Caco-2 (cell line): ENCODE measurements around the gene SHE. TPM values are rescaled to one million over a fixed set of nuclear protein-coding genes. Genes with fewer than 3 reads are reported as not detected.

ENCODE experiments used
- BruUV-seq: library from RNA; stranded (reverse); fragments of 400-500 nt; replicated peaks from 2 replicates; lab custom pipeline; 2021; lab: Mats Ljungman, UMichigan
- CTCF ChIA-PET: fragments of 300-600 bp; sonication (Branson Sonifier 250); formaldehyde crosslinking; loops from one replicate; lab custom pipeline; 2022; ENCODE audit warnings: antibody characterized with exemption; lab: Charles Lee
- POLR2A ChIA-PET: fragments of 300-600 bp; sonication (Branson Sonifier 250); formaldehyde crosslinking; loops from one replicate; lab custom pipeline; 2022; ENCODE audit warnings: antibody characterized with exemption; lab: Charles Lee
- DNase-seq, 2 experiments: peaks; one replicate each; pipeline versions ENCODE4 v3.0.0 to v3.0.0-alpha.2; 2020 to 2022
- H3K27me3 ChIP-seq: replicated peaks from 2 replicates; pipeline ENCODE4 v1.6.0; 2011; ENCODE audit warnings: low read length; ENCODE audit not compliant: control insufficient read depth, insufficient read depth
- H3K36me3 ChIP-seq: 2 replicates; pipeline ENCODE4 v1.5.1; 2011; ENCODE audit warnings: low read length; ENCODE audit not compliant: control insufficient read depth, insufficient read depth
- H3K4me1 ChIP-seq: fragments of 250-450 bp; sonication (Bioruptor Pico); 2 replicates; pipeline ENCODE4 v1.5.1; 2020; ENCODE audit warnings: mild to moderate bottlenecking
- H3K4me3 ChIP-seq: 2 replicates; pipeline ENCODE4 v1.5.1; 2011; ENCODE audit warnings: low read depth, mild to moderate bottlenecking, control low read depth, low read length
- H3K9me3 ChIP-seq: fragments of 250-450 bp; sonication (Bioruptor Pico); 2 replicates; pipeline ENCODE4 v1.5.1; 2020; ENCODE audit warnings: mild to moderate bottlenecking, moderate library complexity
- H3K27ac Mint-ChIP-seq: one replicate; pipeline ENCODE4 v1.8.0; 2022; ENCODE audit warnings: mixed read lengths; ENCODE audit not compliant: unreplicated experiment
- H3K27me3 Mint-ChIP-seq: one replicate; pipeline ENCODE4 v1.8.0; 2022; ENCODE audit warnings: mixed read lengths; ENCODE audit not compliant: insufficient read depth, unreplicated experiment
- H3K36me3 Mint-ChIP-seq: one replicate; pipeline ENCODE4 v1.8.0; 2022; ENCODE audit warnings: mild to moderate bottlenecking, mixed read lengths; ENCODE audit not compliant: insufficient read depth, unreplicated experiment
- H3K4me1 Mint-ChIP-seq: one replicate; pipeline ENCODE4 v1.8.0; 2022; ENCODE audit warnings: low read depth, mixed read lengths; ENCODE audit not compliant: unreplicated experiment
- H3K4me3 Mint-ChIP-seq: one replicate; pipeline ENCODE4 v1.8.0; 2022; ENCODE audit warnings: mild to moderate bottlenecking, moderate library complexity, mixed read lengths; ENCODE audit not compliant: unreplicated experiment
- H3K9me3 Mint-ChIP-seq: one replicate; pipeline ENCODE4 v1.8.0; 2022; ENCODE audit warnings: mixed read lengths; ENCODE audit not compliant: unreplicated experiment
- CTCF ChIP-seq, 2 experiments: fragments of 200-600 bp in 1 of 2; IDR thresholded peaks; 1 replicate in 1 of 2; 2 replicates in 1 of 2; pipeline versions ENCODE4 v1.5.1 to v1.8.0; 2011 to 2022; ENCODE audit warnings: antibody characterized with exemption in 1 of 2, control low read depth in 1 of 2, inconsistent platforms in 1 of 2, low read depth in 1 of 2, low read length in 1 of 2, mild to moderate bottlenecking in 1 of 2, moderate library complexity in 1 of 2; ENCODE audit not compliant: insufficient read depth in 1 of 2, severe bottlenecking in 1 of 2, unreplicated experiment in 1 of 2
- intact Hi-C: fragments of 100-400 bp; cut with micrococcal nuclease; formaldehyde crosslinking; loops from one replicate; pipeline ENCODE4 v1.10.0; 2022; ENCODE audit not compliant: unreplicated experiment
- total RNA-seq: library from RNA; stranded (reverse); gene quantifications from 2 replicates; pipeline ENCODE4 v1.2.3, GENCODE V29; 2022

Gene SHE
- total RNA-seq, 1 experiment from 2014 or later = not detected

GRCh38 chr1:154496383-154496782 is 5.8 kb downstream of the SHE start:
- Mint-ChIP-seq H3K36me3 (peaks cover 6% of the 10 kb centered on the region), H3K9me3 (no peaks in the 10 kb centered on the region), H3K27ac (no peak overlapping the region), H3K4me1 (peaks cover 7% of the 10 kb centered on the region), H3K4me3 (no peak overlapping the region), H3K27me3 (peaks cover 20% of the 10 kb centered on the region)
- CTCF ChIA-PET = interaction anchor here (0.8 kb wide), 1 partner anchor 50 kb away, joined by 3 read pairs; no protein-coding TSS in a partner anchor
- H3K36me3 ChIP-seq = no peaks in the 10 kb centered on the region
- peaks cover 3% of the 10 kb centered on the region; the same call in 1 of the 2 replicates for H3K9me3 ChIP-seq
- 0 out of 2 replicates have a peak, but pooled peaks cover 7% of the 10 kb centered on the region for H3K4me1 ChIP-seq
- DNase-seq = no peak
- no TSS peak for BruUV-seq
- intact Hi-C loops = no loop called here
- peaks cover 4% of the 10 kb centered on the region; the same call in 1 of the 2 replicates for H3K27me3 ChIP-seq
- TF ChIP-seq CTCF (IDR thresholded peaks at IDR 0.05; ENCODE audit: insufficient read depth in 1 of 2, low read depth in 1 of 2, low read length in 1 of 2, severe bottlenecking in 1 of 2, unreplicated experiment in 1 of 2) = no peak
- POLR2A ChIA-PET = no interaction called here
- H3K4me3 ChIP-seq = no peak overlapping the region

GRCh38 chr1:154495496-154496273 is 6.5 kb downstream of the SHE start:
- POLR2A ChIA-PET = no interaction called here
- CTCF ChIA-PET = no interaction called here
- Mint-ChIP-seq H3K9me3 (no peaks in the 10 kb centered on the region), H3K36me3 (peaks cover 6% of the 10 kb centered on the region), H3K4me3 (no peak overlapping the region), H3K4me1 (peaks cover 7% of the 10 kb centered on the region), H3K27me3 (peaks cover 14% of the 10 kb centered on the region), H3K27ac (no peak overlapping the region)
- Histone ChIP-seq H3K27me3 (peaks cover 2% of the 10 kb centered on the region; the same call in 1 of the 2 replicates), H3K4me1 (0 out of 2 replicates have a peak, but pooled peaks cover 7% of the 10 kb centered on the region), H3K36me3 (no peaks in the 10 kb centered on the region), H3K4me3 (no peak overlapping the region), H3K9me3 (peaks cover 3% of the 10 kb centered on the region; the same call in 1 of the 2 replicates)
- no peak for TF ChIP-seq CTCF (IDR thresholded peaks at IDR 0.05; ENCODE audit: insufficient read depth in 1 of 2, low read depth in 1 of 2, low read length in 1 of 2, severe bottlenecking in 1 of 2, unreplicated experiment in 1 of 2)
- intact Hi-C loops = no loop called here
- no peak for DNase-seq
- BruUV-seq = no TSS peak

GRCh38 chr1:154493276-154493675 is 8.9 kb downstream of the SHE start:
- Mint-ChIP-seq H3K9me3 (no peaks in the 10 kb centered on the region), H3K36me3 (peaks cover 6% of the 10 kb centered on the region), H3K27ac (no peak overlapping the region), H3K4me3 (no peak overlapping the region), H3K27me3 (peaks cover 8% of the 10 kb centered on the region), H3K4me1 (peaks cover 7% of the 10 kb centered on the region)
- H3K27me3 ChIP-seq = no peaks in the 10 kb centered on the region; the same call in 1 of the 2 replicates
- no peaks in the 10 kb centered on the region for H3K9me3 ChIP-seq
- 0 out of 2 replicates have a peak, but pooled peaks cover 7% of the 10 kb centered on the region for H3K4me1 ChIP-seq
- no peaks in the 10 kb centered on the region for H3K36me3 ChIP-seq
- no peak overlapping the region for H3K4me3 ChIP-seq
- TF ChIP-seq CTCF (IDR thresholded peaks at IDR 0.05; ENCODE audit: insufficient read depth in 1 of 2, low read depth in 1 of 2, low read length in 1 of 2, severe bottlenecking in 1 of 2, unreplicated experiment in 1 of 2) = no peak
- BruUV-seq = no TSS peak
- ChIA-PET CTCF (interaction anchor here (0.7 kb wide), 1 partner anchor 49 kb away, joined by 3 read pairs; no protein-coding TSS in a partner anchor), POLR2A (no interaction called here)
- DNase-seq = no peak
- intact Hi-C loops = no loop called here
